ENCODE results near the gene CAMTA1. TPM values are rescaled to one million over a fixed set of nuclear protein-coding genes. Genes with fewer than 3 reads are reported as not detected.

CAMTA1 gene
- total RNA-seq, 2 experiments from 2014 or later = 43.9 to 73.3 TPM

- ChIA-PET POLR2A (no interaction called here), CTCF (ENCODE audit: unreplicated experiment) (no interaction called here)
- BruUV-seq (replicated peaks) = no TSS peak
- intact Hi-C loops (cut with micrococcal nuclease; ENCODE audit: unreplicated experiment) = no loop called here
- H3K4me2 ChIP-seq (ENCODE audit: low read length) = no peak overlapping the region
- no peak overlapping the region for H3K4me3 ChIP-seq (ENCODE audit: low read depth, low read length, poor library complexity, severe bottlenecking)
- no peaks in the 10 kb centered on the region for H3K36me3 ChIP-seq (ENCODE audit: insufficient read depth, low read length)
- no peak overlapping the region for H2AFZ ChIP-seq (ENCODE audit: low read length)
- H3K79me2 ChIP-seq (ENCODE audit: insufficient read depth, low read depth, low read length) = no peaks in the 10 kb centered on the region
- no peaks in the 10 kb centered on the region for H3K9me3 ChIP-seq (ENCODE audit: low read length)
- TF ChIP-seq EZH2phosphoT487 (IDR thresholded peaks at IDR 0.05; ENCODE audit: borderline replicate concordance, low read depth, low read length) (no peak), CTCF (conservative IDR thresholded peaks at IDR 0.05; ENCODE audit: low read length) (no peak)
- H4K20me1 ChIP-seq (ENCODE audit: insufficient read depth, low read length) = no peaks in the 10 kb centered on the region
- no peak overlapping the region for H3K27ac ChIP-seq (ENCODE audit: low read depth, low read length, poor library complexity, severe bottlenecking)
- H3K9me2 ChIP-seq (ENCODE audit: insufficient read depth, low read length) = no peaks in the 10 kb centered on the region
- no peaks in the 10 kb centered on the region for H3K4me1 ChIP-seq (ENCODE audit: insufficient read depth, low read length, poor library complexity, severe bottlenecking)
- DNase-seq (ENCODE audit: low spot score) = no peak
Measured at GRCh38 chr1:6956488-6957159, 171.4 kb downstream of the CAMTA1 start.

GRCh38 chr1:6957341-6957740 is 172.1 kb downstream of the CAMTA1 start:
- no peak overlapping the region for H3K4me2 ChIP-seq (ENCODE audit: low read length)
- no peaks in the 10 kb centered on the region for H3K9me2 ChIP-seq (ENCODE audit: insufficient read depth, low read length)
- intact Hi-C loops (cut with micrococcal nuclease; ENCODE audit: unreplicated experiment) = no loop called here
- ChIA-PET CTCF (ENCODE audit: unreplicated experiment) (no interaction called here), POLR2A (no interaction called here)
- no peaks in the 10 kb centered on the region for H3K79me2 ChIP-seq (ENCODE audit: insufficient read depth, low read depth, low read length)
- H3K27ac ChIP-seq (ENCODE audit: low read depth, low read length, poor library complexity, severe bottlenecking) = no peak overlapping the region
- no peaks in the 10 kb centered on the region for H3K4me1 ChIP-seq (ENCODE audit: insufficient read depth, low read length, poor library complexity, severe bottlenecking)
- BruUV-seq (replicated peaks) = no TSS peak
- no peaks in the 10 kb centered on the region for H4K20me1 ChIP-seq (ENCODE audit: insufficient read depth, low read length)
- no peak overlapping the region for H2AFZ ChIP-seq (ENCODE audit: low read length)
- H3K36me3 ChIP-seq (ENCODE audit: insufficient read depth, low read length) = no peaks in the 10 kb centered on the region
- H3K4me3 ChIP-seq (ENCODE audit: low read depth, low read length, poor library complexity, severe bottlenecking) = no peak overlapping the region
- no peaks in the 10 kb centered on the region for H3K9me3 ChIP-seq (ENCODE audit: low read length)
- DNase-seq (ENCODE audit: low spot score) = no peak
- TF ChIP-seq EZH2phosphoT487 (IDR thresholded peaks at IDR 0.05; ENCODE audit: borderline replicate concordance, low read depth, low read length) = no peak

- Histone ChIP-seq H3K4me3 (ENCODE audit: low read depth, low read length, poor library complexity, severe bottlenecking) (no peak overlapping the region), H3K27ac (ENCODE audit: low read depth, low read length, poor library complexity, severe bottlenecking) (no peak overlapping the region), H3K4me2 (ENCODE audit: low read length) (no peak overlapping the region), H3K9me3 (ENCODE audit: low read length) (no peaks in the 10 kb centered on the region), H3K79me2 (ENCODE audit: insufficient read depth, low read depth, low read length) (no peaks in the 10 kb centered on the region), H2AFZ (ENCODE audit: low read length) (no peak overlapping the region), H3K9me2 (ENCODE audit: insufficient read depth, low read length) (no peaks in the 10 kb centered on the region), H3K4me1 (ENCODE audit: insufficient read depth, low read length, poor library complexity, severe bottlenecking) (peaks cover 5% of the 10 kb centered on the region), H3K36me3 (ENCODE audit: insufficient read depth, low read length) (no peaks in the 10 kb centered on the region), H4K20me1 (ENCODE audit: insufficient read depth, low read length) (no peaks in the 10 kb centered on the region)
- BruUV-seq (replicated peaks) = no TSS peak
- intact Hi-C loops (cut with micrococcal nuclease; ENCODE audit: unreplicated experiment) = no loop called here
- no peak for DNase-seq (ENCODE audit: low spot score)
- ChIA-PET POLR2A (no interaction called here), CTCF (ENCODE audit: unreplicated experiment) (no interaction called here)
- TF ChIP-seq CTCF (conservative IDR thresholded peaks at IDR 0.05; ENCODE audit: low read length) (no peak), EZH2phosphoT487 (IDR thresholded peaks at IDR 0.05; ENCODE audit: borderline replicate concordance, low read depth, low read length) (no peak)
Measured at GRCh38 chr1:6958407-6959030, 173.3 kb downstream of the CAMTA1 start.
